ENCODE data around the gene CRABP2.

CRABP2 gene

DNA sequence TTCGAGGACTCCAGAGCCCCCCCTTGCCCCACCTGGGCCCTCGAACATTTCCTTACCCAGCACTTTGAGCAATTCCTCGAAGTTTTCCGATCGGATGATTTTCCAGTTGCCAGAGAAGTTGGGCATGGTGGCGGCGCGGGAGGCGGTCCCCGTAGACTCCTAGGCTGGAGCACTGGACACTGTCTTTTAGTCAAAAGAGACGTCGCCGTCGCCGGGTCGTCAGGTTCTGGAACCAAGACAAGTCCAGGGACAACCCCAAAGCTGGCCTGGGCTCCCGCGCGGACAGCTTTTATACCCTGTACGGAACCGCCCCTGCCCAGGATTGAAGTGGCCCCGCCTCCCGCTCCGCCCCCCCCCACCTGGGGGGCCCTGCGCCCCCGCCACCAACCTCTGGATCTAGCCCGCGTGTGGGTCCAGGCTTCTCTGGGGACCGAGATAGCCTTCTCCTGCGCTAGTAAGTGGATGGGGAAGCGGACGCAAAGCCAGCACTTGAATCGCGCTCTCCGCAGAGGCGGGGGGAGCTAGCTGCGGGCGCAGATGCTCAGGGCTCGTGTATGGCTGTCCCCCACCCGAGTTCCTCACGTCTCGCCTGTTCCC lies at the start of gene CRABP2:
TSS of gene CRABP2 (minus strand) at position 263 of the 597 bp plus-strand sequence. CDS start at position 126, 137 bp downstream.
- no peak for DNase-seq

DNA sequence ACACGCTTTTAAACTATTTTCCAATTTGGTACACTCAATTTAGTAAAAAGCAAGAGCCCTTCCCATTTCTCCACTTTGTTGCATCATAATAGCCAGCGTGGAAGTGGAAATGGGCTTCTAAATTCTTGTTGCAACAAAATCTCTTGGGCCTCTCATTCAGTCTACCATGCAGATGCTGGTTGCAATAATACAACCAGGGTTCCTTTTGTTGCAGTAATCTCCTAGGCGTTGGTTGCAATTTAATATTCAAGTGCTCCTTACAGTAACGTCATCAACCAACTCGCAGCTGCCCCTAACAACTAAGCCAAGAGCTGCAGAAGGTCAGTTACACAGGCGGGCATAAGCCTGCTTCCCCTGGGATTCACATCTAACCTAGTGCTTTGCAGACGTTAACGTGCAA lies 48.8 kb upstream of the CRABP2 start:
- DNase-seq = no peak

DNA sequence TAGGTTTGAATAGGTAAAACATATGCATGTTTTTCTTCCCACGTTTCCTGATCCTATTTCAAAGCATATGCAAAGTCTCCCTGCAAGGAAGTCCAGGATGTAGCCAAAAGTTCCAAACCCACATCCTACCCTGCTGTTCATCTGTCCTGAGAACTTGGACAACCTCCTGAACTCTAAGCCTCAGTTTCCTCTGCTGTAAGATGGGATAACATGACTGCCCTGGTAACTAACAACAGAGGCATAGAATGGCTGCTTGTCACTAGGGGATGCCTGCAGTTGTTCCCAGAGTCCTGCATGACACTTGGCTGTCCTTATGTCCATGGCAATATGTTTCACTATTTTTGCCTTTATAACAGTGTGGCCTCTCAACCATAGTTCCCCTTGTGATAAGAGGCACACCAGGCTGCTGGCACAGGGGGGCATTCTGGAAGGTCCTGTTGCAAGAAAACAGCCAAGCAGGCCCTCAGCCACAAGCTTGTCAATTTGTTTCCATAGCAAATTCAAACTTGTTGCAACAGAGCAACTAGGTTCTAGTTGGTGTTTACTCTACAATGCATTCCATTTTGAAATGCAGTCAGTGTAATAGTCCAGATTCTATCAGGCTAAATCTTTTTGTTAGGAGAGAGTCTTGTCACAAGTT lies 47.6 kb upstream of the CRABP2 start:
- DNase-seq = no peak

DNA sequence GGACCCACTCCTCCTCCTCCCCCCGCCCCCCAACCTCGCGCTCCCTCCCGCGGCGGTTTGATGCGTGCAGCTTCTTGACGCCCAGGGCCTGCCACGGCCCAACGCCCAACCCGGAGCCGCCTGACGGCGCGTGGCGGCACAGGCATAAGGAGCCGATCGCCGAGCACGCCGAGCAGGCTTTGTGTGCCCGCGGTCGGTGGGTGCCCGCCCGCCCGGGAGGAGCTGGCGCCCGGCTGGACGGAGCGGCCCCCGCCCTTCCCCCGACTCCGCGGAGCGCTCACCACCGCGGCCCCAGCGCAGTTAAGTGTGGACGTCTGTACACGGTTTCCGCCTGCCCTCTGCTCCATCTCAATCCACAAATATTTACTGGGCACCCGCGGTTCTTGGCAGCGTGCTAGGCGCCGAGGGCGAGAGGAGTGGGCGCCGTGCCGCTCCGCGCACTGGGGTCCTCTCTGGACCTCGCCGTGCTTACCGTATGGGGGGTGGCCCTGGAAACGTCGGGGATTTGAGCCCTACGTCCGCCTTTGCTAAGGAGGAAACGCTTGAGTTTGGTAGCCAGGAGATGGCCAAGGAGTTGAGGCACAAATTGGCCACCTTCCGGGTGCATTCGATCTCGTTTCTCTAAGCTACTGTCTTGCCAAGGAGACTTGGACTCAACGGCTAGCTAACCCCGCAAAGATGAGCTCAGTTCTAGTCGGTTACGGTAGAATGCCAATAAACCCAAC lies 46.5 kb upstream of the CRABP2 start:
- DNase-seq = peak; percentile 97

DNA sequence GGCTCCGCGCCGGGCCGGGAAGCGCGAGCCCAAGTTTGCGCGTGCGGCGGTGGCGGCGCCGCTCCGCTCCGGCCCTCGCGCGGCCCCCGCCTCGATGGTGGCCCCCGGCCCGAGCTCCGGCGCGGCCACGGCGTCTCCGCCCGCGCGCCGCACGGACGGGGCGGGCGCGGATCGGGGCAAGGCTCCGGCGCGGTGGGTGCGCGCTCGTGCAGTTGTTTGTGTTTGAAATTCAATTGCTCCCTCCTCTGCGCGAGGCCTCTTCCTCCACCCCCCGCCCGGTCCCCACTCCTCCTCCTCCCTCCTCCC lies 46.0 kb upstream of the CRABP2 start, which contains the start of gene HDGF:
TSS of gene HDGF (minus strand) at position 225 of the 306 bp plus-strand sequence. CDS start 246 bp downstream, outside the sequence.
- no peak for DNase-seq

DNA sequence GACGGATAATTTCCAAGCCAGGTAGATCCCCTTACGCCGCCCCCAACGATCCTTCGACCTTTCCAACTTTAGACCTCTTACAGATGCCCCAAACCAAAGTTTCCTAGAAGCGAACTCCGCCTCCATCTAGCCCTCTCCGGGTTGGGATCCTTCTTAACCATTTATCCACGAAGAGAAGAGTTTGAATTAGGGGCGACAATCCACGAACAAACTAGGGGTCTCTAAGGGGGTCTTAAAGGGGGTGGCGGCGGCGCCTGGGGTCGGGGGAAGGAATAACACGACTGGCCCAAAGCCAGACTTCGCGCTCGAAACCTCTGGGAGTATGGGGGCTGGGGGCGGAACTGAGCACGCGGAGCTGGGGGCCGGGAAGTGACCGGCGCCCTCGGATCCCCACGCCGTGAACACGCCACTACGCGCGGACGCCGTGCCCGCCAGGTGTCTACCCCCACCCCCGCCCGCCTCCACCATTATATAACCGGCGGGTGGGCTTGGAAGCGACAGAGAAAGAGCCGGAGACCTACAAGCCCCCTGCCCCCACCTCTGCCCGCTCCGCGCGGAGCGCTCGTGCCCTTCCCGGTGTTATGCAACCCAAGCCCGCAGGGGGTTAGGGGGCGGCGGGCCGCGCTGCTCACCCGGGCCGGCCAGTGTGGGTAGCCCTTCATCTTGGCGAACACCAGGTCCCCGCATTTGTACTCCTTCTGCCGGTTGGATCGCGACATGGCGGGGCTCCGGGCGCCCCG lies 45.5 kb upstream of the CRABP2 start:
- no peak for DNase-seq

DNA sequence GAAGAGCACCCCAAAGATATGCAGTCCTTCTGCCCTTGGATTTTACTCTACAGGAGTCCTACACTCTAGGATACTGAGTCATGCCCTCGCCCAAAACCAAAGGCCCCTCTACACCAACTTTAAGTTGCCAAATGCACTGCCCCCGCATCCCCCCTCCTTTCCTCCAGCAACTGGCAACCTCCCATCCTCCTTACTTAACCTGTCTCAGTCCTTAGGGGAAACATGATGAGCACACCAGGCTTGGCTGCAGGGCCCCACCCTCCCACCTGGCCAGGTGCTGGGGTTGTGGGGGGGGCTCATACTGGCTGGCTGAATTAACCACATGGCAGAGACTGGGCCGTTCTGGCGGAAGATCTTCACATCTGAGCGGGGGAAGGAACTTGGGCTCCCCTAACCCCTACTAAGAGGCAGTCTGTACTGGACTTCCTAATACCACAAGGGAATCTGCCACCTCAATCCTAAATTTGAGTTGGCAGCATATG lies 44.8 kb upstream of the CRABP2 start:
- DNase-seq = no peak

DNA sequence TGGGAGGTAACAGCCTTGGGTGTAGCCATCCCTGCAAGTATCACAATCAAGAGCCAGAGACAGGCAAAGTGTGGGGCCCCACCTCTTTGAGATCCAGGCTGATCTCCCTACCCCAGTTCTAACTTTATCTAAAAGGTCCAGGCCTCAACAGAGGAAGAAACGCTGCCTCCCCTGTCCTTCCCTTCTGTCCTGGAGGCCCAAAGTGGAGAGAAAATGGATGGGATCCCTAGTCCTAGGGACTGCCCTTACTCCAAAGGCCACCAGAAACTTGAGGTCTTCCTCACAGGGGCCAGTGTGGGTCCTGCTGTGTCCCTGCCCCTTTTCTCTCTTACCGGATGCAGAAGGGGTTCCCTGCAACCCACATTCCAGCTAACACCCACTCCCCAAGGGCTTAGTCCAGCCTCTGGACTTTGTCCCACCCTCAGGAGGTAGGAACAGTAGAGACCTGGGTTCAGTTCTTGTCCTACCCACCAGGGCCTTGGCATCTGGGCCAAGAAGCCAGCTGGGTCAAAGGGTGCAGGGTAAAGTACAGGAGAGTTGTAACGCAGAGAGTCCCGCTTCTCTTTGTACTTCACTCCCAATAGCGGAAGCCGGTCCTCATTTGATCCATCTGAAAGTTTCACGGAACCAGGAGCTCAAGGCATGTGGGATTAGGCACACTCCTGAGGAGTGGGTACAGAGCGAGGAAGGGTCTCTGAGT lies 44.2 kb upstream of the CRABP2 start:
- no peak for DNase-seq

DNA sequence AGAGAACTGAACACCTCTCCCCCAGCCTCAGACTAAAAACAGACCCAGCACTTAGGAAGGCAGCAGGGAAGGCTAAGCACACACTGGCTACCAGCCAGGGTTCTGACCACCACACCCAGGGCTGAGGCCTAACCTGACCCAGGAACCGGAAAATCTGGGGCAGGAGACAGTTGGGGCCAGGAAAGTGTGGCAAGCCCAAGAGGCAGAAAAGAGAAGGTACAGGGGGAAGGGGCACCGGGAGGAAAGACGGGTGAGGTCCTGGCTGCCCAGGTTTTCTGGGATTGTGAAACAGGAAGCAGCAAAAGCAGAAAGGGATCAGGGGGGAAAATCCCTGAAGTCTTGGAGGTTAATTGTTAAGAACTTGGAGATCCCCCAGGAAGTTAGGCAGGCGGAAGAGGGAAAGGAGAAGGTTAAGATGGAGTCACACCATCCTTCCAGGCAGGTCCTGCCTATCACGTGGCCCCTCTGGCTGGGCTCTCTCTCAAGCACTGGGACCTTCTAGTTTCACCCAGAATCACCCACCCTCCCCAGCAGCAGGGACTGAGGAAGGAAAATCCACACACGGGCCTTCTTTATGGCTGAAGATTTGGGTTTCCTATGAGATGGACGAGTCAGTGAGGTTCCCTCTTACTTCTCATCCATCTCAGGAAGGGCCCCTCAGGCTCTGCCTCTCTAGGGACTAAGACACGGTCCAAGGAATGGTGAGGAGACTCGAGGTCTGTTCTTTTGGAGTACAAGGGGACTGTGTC lies 43.5 kb upstream of the CRABP2 start:
- no peak for DNase-seq

DNA sequence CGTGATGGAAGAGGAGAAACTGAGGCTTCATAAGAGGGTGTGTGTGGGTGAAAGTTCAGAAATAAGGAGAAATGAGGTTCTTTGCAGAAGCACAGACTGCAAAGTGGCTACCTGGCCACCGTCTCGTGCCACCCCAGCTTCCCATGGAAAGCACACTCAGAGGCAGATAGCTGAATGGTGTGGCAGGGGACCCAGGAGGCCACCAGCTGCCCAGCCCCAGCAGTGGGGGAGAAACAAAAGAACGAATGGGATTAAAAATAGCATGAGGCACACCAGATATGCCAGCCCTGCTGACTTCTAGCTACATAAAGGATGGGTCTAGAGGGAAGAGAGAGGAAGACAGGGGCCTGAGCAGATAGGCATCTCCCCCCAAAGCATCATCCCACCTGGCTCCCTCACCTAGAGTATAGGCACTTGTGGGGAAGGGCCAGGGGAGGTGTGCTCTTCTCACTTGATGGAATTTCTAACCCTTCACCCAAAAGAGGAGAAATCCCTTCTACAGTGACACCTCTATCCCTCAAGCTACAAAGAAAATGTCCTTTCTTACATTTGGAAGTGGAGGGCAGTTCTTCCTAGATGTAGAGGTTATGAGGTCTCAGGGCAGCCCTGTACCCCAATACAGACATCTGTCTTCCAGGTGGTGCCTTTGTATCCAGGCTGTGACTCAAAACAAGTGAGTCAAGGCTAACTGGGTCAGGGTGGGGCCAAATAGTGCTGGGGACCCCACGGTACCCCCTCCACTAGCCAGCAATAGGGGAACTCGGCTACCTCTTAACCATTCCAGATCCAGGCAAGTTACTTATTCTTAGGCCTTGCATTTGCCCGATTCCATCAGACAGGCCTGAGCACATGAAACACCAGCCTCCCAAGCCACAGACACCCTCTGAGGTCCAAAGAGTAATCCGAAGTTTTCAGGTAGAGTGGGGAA lies 42.6 kb upstream of the CRABP2 start:
- DNase-seq = no peak

DNA sequence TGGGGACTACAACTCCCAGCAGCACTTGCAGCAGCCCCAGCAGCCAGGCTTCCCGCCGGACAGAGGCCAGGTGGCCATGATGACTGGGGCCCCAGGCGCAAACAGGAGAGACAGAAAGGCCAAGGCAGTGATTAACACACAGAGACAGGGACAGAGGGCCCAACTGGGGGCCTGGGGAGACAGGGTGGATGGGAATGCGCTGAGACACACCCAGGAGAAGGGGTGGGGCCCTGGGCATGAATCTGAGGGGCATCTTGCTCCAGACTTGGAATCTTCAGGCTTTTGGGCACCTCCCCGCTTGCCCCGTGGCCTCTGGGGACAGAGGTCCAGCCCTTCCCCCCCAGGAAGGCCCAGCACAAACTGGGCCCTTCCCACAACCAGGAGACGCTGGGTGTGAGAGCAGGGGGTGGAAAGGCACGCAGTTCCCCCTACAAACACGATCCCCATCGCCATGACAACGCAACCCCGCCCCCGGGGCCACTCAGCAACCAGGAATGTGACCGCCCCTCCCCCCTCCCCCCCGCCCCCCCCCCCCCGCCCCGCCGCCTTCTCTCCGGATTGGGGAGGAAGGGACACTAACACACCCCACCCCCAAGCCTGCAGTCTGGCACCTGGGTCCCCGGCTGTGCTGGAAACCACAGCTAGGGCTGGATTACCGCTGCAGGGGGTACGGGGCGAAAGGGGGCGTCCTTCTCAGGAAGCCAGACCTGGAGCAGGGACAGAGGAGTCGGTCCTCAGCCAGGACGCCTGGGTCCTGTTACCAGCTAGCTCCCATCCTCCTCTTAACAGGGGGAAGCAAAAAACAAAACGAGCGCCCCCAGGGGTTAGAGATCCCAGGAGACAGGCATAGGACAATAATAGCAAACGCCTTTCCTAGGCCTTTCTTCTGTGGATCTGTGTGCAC lies 41.6 kb upstream of the CRABP2 start:
- DNase-seq = peak; percentile 81

DNA sequence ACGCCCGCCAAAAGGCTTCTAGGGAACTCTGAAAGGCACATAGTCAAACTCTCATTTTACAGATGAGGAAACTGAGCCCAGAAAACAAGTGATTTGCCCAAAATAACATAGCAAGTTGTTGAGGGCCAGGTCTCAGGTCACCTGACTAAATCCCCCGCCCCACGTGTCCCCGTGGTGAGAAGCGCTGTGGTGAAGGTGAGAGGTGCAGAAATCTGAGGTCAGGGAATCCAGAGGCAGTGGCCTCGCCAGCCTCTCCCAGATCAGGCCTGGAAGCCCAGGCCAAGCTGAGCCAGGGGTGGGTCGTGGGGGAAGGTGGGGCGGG lies 41.0 kb upstream of the CRABP2 start:
- DNase-seq = no peak

DNA sequence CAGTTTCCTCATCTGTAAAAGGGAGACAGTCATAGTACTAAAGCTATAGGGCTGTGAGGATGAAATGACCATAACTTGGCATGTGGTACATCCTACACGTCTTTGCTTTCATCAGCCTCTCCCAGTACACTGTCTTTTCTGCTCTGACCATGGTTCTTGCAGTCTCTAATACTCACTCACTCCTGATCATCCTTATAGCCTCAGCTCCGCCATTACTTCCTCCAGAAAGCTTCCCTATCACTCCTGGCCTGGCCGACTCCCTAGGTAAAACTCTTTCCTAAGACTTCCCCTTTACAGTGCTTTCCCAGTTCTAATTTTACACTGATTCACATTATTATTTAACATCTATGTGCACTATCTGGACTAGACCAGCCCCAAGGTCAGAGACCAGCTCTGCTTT lies 40.5 kb upstream of the CRABP2 start:
- no peak for DNase-seq

DNA sequence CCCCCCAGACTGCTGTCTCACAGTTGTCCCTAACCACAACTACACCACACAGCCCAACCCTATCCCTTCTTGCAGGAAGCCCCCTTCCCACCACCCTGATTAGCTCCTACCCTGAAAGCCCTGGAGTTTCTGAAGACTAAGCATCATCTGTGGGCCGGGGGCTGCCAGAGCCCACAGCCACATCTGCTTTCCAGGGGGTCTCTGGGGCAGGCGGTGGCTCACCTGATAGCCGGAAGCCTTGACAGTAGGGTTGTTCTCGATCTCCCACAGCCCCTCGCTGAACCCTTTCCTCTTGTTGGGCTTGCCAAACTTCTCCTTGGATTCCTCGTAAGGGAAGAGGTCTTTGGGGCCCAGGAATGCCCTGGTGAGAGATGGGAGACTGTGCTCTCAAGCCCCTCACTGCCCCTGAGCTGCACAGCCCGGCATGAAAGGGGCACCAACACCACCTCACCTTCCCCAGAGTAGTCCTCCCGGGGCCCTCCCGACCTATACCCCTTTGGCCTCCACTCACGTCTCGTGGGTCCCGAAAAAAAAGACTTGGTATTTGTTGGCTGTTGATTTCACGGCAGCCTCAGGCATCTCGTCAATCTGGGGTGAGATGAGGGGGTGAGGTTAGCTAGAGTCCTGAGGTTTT lies 39.5 kb upstream of the CRABP2 start:
- DNase-seq = no peak

DNA sequence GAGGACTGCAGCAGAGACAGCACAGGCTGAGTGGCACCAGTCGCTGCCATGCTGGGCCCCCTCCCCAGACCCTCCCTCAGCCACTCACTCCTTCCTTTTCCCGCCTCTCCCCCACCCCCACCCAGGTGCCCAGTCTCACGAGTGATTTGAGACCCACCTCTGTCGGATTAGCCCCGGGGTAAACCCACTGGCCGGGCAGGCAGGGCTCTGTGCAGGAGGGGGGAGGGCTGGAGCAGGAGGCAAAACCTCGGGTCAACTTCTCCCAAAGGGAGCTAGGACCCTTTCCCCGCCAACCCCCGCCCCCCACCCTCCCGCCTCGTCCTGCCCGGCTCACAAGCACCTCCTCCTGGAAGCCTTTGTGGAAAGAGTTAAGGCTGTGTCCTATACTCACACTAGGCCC lies 39.0 kb upstream of the CRABP2 start:
- DNase-seq = no peak

DNA sequence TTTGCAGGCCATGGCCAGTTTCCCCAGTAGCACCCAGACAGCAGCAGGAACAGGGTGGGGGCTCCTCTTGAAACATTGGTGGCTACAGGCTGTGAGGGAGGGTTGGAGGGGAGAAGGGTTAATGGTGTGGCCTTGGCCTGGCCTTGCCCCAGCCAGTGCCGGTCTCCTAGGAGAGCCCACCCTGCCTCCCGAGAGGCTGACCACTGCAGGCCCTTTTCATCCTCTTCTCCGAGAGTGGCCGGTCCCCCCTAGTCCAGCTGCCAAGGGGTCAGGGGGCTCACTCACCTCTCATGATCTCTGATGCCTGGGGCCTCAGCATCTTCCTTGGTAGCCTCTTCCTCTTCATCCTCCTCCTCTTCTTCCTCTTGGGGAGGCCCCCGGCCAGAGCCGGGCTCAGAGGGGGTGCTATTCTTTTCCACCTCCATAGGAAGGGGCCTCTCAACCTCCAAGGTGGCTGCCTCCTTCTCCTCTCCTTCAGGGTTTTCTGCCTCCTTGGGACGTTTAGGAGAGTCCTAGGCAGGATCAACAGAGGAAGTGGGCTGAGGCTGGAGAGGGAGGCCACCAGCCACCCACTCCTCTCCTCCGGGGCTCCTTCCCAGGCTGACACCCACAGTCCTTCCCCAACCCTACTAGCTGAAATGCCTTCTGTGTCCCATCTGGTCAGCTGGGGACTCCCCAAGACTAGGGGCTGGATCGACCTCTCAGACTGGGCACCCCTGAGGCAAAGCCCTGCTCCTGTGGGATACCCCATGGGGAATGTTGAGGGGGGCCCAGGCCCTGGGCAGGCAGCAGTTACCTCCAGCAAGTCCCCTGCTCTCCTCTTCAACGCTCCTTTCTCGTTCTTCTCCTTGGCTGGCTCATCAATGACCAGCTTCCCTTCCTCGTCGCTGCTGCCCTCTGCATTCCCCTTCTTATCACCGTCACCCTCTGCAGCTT lies 38.3 kb upstream of the CRABP2 start:
- no peak for DNase-seq

DNA sequence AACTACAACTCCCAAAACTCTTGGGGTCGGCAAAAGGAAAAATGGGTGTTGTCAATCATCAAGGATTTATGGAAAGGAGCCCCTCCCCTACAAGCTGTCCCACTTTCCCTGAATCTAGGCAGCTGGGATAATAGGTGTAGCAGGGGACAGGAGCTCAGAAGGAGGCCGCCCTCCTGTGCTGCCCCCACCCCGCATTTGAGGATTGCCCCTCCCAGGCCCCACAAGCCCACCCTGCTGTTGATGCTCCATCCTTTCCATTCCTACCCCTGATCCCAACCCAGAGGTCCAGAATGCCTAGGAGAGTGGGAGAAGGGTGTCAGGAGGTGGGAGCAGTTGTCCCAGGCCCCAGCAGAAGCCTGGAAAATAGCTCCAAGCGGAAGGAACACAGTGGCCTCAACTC lies 37.4 kb upstream of the CRABP2 start:
- no peak for DNase-seq

DNA sequence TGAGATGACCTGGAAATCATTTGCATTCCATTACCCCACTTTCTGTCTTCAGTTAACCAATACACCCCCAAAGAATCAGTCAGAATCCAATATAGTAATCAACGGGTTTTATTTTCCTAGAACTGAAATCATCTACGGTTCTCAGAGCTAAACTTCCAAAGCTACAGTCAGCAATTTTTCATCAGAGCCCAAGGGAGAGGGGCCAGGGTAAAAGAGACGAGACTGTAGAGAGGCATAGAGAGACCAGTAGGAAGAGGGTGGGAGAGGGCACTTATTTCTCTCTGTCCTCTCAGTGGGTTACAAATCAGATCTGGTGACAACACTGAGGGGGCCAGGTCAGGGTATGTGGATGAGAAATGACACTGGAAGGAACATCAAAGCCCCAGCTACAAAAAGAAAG lies 36.6 kb upstream of the CRABP2 start:
- DNase-seq = no peak

Data from NCI-H345 (cell line).